Stimulated activated CD8-positive, alpha-beta memory T cell treated with anti-CD3 and anti-CD28 coated beads, Interleukin-7, amount 100 ng/mL, for 48 hours (primary cell): Measurements from ENCODE around the gene POLDIP2.
"Not testable (repeated sequence)": the region's sequence is repeated elsewhere in the genome, so short reads cannot be mapped to it uniquely, and the experiment has no call there.

Experiments
- DNase-seq, 2 donors: peaks; one replicate each; pipeline ENCODE4 v3.0.0-alpha.2; 2020; ENCODE audit warnings: low read depth in 1 of 2; ENCODE audit errors: extremely low read depth in 1 of 2

POLDIP2 gene

DNA sequence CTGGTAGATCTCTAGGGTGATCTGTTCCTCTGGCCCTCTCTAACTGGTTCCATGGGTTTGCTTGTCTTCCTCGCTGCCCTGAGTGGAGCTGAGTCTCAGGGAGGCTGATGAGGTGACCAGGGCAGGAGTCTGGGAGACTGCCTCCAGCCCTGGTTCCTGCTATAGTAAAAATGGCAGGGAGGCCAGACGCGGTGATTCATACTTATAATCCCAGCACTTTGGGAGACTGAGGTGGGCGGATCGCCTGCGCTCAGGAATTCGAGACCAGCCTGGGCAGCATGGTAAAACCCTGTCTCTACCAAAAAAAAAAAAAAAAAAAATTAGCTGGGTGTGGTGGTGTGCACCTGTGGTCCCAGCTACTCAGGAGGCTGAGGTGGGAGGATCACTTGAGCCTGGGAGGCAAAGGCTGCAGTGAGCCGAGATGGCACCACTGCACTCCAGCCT lies 18.5 kb downstream of the POLDIP2 start:
- not testable (repeated sequence) for DNase-seq

DNA sequence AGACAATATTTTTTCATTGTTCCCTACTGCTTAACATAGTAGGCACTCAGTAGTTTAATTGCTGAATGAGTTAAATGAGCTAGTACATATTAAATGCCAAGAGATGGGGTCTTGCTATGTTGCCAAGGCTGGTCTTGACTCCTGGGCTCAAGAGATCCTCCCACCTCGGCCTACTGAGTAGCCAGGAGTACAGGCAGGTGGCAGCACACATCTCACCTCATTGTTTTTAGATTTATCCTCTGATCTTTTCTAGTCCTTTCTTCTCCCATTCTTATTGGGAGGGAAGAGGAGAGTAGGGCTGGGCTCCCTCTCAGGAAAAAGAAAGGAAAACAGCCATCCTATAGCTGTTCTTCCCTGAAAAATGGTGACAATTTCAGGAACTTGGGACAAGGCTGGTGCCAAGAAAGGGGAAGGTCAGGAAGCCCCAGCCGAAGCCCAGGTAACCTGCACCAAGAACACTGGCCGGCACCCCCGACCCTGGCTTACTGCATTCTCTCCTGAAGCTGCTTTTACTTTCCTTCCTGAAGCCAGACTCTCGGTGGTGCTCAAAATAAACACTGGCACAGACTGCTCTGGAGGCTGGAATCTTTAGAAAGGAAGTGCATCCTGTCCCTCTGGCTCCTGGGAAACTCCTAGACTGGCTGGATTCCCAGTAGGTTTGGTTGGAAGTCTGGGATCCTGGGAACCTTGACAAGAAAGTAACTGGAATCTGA lies 19.1 kb downstream of the POLDIP2 start:
- DNase-seq, result no peak

DNA sequence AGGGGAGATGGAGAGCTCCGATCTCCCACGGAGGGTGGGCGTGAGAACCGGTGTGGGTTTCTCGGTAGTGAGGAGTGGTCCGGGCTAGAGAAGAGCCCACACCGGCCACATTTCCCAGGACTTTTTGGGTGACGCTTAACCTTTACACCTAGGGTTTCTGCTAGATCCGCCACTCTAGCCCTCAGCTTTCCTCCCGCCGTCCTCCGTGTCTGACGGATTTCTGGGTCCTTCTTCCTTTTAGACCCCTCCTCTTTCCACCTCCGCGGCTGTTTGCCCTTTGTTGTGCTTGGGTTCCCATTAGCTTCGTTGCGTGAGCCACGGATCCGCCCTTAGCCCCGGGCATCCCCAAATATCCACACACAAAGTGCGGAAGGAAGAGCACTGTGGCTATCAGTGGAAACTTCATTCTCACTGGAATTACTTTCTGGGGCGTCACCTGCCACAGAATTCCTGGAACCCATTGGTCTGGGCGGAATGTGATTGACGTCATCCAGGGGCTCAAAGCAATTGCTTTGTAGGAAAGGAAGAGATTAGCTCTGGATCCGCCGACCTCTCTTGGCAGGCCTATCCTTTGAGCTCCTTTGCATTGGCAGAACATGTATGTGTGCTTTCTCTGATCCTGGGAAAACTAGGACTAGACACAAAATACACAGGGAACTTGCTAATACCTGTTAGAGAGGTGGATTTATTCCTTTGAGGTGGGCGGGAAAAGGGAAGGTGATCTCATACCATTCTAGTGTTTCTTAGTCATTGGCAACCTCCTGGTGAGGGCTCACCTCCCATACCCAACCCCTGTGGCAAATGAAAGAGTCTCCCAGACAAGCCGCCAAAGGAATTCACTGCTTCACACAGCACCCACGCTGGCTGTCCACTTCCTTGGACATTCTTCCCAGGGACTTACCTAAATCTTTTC lies 21.1 kb downstream of the POLDIP2 start:
- DNase-seq, result no peak

DNA sequence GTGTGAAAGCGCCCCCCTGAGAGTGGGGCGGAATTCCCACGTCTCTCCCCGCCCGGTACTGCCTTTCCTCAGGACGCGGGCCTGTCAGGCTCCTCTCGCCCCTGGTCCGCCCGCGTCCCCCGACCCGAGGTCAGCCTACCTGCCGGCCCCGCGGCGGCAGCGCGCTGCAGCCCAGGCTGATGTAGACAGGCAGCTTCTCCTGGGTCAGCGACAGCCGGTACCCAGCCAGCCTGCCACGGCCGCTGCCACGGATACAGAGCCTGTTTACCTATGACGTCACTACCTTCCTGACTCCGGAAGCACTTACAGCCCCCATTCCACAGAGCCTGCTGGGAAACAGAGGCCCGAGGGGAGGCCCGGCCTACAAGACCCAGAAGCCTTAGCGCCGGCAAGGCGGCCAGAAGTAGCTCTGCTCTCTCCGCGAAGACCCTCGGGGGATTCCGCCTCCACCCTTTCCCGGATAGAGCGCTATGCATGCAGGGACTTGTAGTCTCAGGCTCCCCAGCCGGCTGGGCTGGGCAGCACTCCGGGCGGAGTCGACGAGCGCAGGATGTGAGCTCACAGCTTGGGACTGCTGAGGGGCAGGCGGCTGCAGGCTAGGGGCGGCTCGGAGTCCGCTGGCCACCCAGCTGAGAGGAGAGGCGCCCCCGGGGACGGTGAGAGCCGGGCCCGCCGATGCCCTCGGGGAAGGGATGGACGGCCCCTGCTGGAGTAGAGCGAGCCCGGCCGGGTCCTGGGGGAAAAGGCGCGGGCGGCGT lies 21.9 kb downstream of the POLDIP2 start, which contains the start of the genes IFT20 and TNFAIP1:
TSS of gene IFT20 (minus strand) at position 272 of the 758 bp plus-strand sequence. CDS start 3,487 bp downstream, outside the sequence.
TSS of gene TNFAIP1 (plus strand) at position 561 of the 758 bp plus-strand sequence. CDS start 3,761 bp downstream, outside the sequence.
- peak; percentile 96 to 98 for DNase-seq

DNA sequence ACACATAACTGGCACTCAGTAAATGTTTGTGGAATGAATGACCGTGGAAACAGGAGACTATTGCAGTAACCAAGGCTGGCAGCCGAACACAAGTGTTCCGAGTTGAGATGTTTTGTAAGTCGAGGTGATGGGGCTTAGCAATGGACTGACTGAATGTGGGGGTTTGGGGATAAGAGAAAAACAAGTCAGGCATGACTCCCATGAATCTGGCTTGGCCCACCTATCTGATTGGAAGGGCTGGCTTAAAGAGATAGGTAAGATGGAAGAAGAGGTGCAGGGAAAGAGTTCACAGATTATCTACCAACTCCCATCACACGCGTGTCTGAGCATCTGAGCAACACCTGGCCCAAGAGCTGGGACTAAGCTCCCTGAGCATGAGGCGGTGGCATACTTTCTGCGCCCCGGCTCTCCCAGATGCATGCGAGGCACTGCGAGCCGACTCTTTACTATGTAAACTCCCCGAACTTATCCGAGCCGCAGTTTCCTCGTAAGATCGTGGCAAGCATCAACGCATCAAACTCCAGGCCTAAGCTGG lies 22.6 kb downstream of the POLDIP2 start:
- no peak for DNase-seq

DNA sequence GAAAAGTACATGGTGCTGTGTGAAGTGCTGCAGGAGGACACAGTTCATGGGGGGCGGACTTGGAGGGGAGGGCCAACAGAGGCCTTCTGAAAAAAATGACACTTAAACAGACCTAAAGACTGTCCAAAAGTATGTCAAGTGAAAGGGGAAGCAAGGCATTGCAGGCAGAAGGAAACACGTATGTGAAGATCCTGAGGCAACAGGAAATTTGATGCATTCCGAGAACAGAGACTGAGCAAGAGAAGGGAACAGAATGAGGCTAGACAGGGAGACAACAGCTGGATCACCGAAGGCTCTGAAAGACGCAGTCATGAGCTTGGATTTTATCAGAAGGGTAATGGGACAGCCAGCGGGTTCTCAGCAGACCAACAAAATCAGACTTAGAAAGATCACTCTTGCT lies 23.2 kb downstream of the POLDIP2 start:
- no peak for DNase-seq

DNA sequence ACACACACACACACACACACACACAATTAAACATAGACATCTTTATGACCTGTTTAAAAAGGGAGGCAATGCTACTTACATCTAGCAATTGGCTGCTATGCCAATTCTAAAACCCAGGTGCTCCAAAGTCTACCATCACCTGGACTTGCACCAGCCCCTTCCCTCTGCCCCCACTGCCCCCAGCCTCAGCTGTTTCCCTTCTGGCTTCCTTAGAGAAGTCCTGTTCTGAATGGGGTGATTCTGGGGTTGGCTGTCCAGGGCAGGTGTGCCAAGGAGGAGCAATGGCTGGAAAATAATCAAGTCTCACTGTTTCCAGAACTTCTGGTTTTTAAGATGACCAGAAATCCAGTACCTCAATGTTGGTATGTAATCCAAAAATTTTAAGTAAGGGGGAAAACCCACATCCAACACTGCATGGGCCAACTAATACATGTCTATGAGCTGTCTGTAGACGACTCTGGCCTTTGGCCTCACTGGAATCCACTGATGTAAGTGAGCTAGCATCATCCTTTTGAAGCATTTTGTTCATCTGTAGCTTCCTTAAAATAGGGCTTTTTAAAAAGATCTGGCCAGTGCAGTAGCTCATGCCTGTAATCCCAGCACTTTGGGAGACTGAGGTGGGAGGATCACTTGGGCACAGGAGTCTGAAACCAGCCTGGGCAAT lies 24.1 kb downstream of the POLDIP2 start:
- no peak for DNase-seq

DNA sequence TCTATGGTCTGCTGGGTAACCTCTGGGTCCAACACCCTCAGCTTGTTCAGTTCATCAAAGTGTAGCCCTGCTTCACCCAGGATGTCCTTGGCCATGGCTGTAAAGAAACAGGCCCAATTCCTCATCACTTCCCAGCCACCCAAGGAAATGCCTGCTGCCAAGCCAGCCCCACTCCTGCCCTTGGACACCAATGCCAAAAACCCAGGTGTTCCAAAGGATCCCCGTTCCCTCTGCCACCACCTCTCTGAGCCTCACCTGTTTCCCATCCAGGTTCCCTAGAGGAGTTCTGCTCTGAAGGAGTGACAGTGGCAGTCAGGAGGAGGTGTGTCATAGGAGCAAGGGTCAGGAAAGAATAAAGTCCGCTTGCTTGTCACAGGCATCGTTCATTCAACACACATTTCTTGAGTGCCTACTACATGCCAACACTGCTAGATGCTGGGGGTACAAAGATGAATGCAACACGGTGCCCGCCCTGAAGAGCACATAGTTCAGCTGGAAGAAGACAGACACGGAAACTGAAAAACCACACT lies 25.4 kb downstream of the POLDIP2 start:
- DNase-seq, result no peak

DNA sequence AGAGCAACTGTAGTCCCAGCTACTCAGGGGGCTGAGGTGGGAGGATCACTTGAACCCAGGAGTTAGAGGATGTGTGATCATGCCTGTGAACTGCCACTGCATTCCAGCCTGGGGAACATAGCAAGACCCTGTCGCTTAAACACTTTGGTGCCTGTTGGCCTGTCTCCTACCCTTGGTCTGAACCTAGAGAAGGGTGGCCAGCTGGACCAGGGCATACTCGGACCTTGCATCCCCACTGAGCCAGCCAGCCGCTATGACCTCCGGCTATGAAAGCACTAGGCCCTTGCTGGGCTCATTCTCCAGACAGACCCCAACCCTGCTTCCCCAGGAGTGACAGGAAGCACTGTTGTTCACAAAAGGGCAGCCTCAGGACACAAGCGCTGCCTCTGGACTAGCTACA lies 26.7 kb downstream of the POLDIP2 start:
- no peak for DNase-seq

DNA sequence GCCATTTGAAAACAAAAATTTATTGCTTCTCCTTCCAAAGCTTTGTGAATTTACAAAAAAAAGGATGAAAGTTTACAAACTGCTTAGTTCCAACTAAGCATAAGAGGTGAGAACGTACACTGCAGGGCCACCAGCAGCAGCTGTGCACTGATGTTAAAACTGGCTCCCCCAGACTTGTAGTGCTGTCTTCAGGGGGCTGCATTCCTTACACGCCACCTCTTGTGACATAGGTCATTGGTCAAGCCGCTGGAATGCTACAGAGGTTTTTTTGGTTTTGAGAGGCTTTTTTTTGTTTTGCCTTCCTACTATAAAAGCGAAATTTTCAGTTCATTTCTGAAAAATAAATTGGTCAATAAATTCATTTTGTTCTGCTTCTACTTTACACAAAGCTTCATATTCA lies 29.0 kb downstream of the POLDIP2 start:
- DNase-seq, result no peak

DNA sequence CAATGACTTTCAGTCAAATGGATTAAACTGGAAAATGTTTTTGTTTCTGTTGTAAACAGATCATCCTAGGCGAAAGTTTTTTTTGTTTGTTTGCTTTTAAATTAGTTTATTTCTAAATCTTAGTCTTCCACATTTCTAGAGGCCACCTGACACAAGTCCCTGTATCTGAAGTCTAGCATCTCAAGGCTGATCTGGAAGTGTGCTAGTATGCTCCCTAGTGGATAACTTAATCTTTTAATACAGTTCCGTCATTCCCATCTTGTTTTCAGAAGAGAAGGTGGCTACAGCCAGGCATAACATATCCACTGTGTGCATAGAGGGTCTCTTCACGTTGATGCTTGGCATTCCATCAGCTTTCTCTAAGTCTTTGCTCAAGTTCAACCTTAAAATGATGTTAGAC lies 29.6 kb downstream of the POLDIP2 start:
- no peak for DNase-seq

DNA sequence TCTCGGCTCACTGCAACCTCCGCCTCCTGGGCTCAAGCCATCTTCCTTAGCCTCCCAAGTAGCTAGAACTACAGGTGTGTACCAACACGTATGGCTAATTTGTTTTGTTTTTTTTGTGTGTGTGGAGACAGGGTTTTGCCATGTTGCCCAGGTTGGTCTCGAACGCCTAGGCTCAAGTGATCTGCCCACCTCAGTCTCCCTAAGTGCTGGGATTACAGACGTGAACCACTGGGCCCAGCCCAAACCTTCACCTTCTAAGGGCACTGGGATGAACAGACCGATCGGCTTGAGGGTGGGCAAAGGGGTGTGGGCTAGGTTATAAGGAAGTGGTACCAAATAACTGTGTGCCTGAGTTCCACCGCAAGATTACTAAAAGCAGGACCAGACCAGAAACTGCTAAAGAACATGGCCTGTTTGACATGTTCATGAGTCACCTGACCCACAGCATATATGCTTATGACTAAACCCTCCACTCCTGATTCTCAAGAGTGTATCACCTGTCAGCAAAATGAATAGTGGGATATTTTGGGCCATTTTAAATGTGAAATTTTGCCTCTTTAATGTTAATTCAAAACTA lies 30.2 kb downstream of the POLDIP2 start:
- DNase-seq, result peak in 1 of 2 donors; percentile 32

DNA sequence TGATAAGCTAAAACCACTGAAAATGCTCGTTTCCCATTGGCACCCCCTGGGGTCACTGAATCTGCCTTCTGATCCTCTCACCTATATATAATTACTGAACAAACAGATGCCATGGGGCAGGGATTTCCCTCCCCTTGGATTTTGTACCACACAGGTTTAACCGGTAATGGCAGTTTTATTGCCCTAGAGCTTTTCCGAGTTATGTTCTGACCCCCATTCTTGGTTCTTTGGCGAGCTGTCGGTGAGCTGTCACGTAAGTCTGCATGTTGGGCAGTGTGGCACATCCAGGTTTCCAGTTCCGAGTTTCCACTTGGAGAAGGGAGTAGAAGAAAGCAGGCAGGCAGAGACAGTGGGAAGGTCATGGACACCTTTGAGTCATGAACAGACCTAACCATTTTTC lies 31.2 kb downstream of the POLDIP2 start:
- no peak for DNase-seq

DNA sequence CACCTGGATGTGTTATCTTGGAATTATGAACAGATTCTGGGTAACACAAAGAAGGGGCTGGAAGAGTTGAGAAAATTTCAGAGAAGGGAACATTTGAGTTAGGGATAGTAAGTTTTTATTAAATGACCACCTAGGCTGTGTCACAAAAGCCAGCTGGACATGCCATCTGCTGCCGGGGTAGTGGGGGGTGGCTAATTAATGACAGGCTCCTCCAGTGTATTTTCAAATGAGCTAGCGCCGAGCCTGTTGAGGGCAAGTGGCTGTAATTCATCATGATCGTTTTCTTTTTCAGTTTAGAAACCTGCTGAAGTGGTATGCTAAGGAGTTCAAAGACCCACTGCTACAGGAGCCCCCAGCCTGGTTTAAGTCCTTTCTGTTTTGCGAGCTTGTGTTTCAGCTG lies 32.1 kb downstream of the POLDIP2 start:
- no peak for DNase-seq

DNA sequence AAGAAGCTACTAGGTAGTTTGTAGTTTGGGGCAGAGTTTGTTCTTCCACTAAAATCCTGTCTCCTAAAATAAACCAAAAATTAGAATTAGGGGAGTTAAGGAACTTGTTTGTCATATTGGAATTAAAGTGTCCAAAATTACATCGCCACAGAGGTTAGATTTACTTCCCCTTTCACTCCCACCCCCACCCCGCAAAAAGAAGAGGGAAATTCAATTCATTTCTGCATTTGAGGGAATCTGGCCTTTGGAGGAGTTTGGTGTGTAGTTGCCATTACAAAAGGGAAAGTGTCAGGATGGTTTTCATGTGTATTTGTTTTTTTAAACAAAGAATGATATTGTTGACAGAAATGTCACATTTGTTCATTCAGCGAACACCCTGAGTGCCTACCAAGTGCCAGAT lies 32.5 kb downstream of the POLDIP2 start:
- no peak for DNase-seq

DNA sequence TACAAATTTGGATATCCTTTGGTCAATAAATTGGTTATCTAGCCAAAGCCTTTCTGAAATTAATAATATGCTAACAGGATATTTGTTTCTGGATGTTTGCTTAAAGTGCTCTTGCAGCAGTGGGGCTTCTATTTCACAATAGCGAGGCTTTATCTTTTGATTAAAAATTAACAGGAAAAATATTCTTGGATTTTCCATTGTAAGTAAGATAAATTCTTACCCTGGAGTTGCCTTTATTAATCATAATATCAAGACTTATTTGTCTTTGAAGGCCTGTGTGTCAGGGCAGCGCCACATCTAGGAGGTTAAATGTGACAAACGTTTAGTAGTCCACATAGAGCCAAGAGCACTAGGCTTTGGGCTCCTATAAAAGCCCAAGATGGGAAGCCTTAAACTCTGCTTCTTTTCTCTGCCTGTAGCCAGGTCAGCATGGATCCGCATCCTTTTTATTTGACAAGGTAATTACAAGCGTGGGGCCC lies 33.0 kb downstream of the POLDIP2 start:
- DNase-seq, result no peak

DNA sequence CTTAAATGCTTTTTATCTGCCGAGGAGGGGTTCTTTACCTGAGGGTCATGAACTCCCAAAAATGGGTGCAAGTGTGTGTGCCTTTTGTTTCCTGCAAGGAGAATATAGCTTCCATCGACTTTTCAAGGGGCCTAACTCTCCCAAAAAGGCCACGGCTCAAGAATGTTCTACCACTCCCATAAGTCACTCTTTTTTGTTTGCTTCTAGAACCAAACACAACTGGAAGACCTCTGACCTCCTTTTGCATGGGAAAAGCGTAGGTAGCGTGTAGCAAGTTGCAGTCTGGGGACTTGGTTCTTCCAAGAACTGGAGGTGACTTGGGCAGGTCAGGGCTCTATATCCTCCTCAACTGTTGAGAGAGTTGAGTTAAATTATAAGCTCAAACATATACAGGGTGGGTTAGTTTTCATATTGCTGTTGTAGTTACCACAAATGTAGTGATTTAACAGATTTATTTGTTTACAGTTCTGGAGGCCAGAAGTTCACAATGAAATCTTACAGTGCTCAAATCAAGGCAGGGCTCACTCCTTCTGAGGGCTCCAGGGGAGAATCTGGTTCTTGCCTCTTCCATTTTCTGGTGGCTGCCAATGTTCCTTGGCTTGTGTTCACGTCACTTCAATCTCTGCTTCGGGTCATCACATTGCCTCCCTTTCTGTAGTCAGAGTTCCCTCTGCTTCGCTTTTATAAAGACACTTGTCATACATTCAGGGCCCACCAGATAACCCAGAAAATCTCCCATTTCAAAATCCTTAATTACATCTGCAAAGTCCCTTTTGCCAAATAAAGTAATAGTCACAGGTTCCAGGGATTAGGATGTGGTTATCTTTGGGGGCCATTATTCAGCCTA lies 36.9 kb downstream of the POLDIP2 start:
- no peak for DNase-seq

DNA sequence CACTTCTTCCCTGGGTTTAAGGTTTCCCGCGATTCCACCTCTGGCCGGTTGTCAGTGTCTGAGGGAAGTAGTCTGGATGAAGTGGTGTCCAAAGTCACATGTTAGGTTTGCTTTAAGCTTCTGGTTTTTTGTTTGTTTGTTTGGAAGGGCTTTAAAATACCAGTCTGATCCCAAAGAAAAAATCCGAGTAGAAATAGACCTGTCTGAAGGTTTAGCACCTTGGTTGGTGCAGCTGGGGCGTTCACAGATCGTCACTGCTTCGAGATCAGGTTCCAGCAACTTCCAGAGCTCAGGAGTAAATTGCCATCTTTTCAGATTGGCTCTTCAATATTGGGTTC lies 37.8 kb downstream of the POLDIP2 start:
- DNase-seq, result no peak
